ENCODE results near the gene CFAP210. TPM values are rescaled to one million over a fixed set of nuclear protein-coding genes. Genes with fewer than 3 reads are reported as not detected.

The CFAP210 gene
- total and polyA plus RNA-seq, 10 of the 15 experiments (the other 5 are each of a cell fraction or from before 2014, with no cell fraction given), result not detected

GRCh38 chr2:169694113-169694893 is at the start of gene CFAP210, which contains the start of gene PHOSPHO2 (continued):
- TF ChIP-seq, protein P1, sequence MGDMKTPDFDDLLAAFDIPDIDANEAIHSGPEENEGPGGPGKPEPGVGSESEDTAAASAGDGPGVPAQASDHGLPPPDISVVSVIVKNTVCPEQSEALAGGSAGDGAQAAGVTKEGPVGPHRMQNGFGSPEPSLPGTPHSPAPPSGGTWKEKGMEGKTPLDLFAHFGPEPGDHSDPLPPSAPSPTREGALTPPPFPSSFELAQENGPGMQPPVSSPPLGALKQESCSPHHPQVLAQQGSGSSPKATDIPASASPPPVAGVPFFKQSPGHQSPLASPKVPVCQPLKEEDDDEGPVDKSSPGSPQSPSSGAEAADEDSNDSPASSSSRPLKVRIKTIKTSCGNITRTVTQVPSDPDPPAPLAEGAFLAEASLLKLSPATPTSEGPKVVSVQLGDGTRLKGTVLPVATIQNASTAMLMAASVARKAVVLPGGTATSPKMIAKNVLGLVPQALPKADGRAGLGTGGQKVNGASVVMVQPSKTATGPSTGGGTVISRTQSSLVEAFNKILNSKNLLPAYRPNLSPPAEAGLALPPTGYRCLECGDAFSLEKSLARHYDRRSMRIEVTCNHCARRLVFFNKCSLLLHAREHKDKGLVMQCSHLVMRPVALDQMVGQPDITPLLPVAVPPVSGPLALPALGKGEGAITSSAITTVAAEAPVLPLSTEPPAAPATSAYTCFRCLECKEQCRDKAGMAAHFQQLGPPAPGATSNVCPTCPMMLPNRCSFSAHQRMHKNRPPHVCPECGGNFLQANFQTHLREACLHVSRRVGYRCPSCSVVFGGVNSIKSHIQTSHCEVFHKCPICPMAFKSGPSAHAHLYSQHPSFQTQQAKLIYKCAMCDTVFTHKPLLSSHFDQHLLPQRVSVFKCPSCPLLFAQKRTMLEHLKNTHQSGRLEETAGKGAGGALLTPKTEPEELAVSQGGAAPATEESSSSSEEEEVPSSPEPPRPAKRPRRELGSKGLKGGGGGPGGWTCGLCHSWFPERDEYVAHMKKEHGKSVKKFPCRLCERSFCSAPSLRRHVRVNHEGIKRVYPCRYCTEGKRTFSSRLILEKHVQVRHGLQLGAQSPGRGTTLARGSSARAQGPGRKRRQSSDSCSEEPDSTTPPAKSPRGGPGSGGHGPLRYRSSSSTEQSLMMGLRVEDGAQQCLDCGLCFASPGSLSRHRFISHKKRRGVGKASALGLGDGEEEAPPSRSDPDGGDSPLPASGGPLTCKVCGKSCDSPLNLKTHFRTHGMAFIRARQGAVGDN (IDR thresholded peaks at IDR 0.05), result peak; percentile 79
- TF ChIP-seq NRF1 (conservative IDR thresholded peaks at IDR 0.05; ENCODE audit: low read depth, low read length), result peak; percentile 50
- no peak for TF ChIP-seq ZNF622 (IDR thresholded peaks at IDR 0.05)
- TF ChIP-seq POLR2AphosphoS5 (IDR thresholded peaks at IDR 0.05; ENCODE audit: low read length), result peak; percentile 65; the same call in 1 of the 2 replicates
- TF ChIP-seq BACH1 (IDR thresholded peaks at IDR 0.05; ENCODE audit: borderline replicate concordance), result peak; percentile 95
- TF ChIP-seq RAD21 (IDR thresholded peaks at IDR 0.05; ENCODE audit: insufficient read depth, low read depth, low read length), result no peak
- no peak for TF ChIP-seq NFYA (IDR thresholded peaks at IDR 0.05; ENCODE audit: borderline replicate concordance, low read depth, low read length)
- TF ChIP-seq BRCA1 (IDR thresholded peaks at IDR 0.05; ENCODE audit: low read depth, low read length), result no peak
- TF ChIP-seq PAX5 (IDR thresholded peaks at IDR 0.05; ENCODE audit: borderline replicate concordance, low read depth, low read length), result no peak
- no peak for TF ChIP-seq ZNF274 (IDR thresholded peaks at IDR 0.05; ENCODE audit: insufficient read depth, insufficient read length)
- peak; percentile 58 for TF ChIP-seq IKZF1 (conservative IDR thresholded peaks at IDR 0.05)
- TF ChIP-seq BMI1 (IDR thresholded peaks at IDR 0.05; ENCODE audit: borderline replicate concordance), result peak; percentile 99

Data from GM12878 (cell line).